GOT3 (cell line): ENCODE data around the gene CHD1.

ENCODE experiments used
- DNase-seq: peaks from one replicate; lab custom pipeline; 2025; ENCODE audit warnings: mixed read lengths; lab: John Stamatoyannopoulos, UW

The CHD1 gene

DNA sequence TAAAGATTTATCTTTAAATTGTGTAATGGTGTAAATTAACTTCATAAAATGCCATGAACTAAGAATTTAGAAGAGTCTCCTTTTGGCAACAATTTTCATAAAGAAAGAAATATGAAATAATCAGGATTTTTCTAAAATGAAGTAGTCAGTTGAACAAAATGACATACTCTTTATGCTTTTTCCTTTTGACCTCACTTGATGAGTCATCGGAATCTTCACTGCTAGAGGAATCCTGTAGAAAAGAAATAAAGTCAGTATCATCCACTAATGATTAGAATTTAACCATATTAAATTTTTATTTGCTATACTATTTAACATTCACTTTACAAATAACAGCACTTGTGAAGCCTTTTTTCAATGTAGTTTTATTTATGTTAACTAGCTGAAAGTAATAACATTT is 26.1 kb downstream of the CHD1 start:
- DNase-seq = no peak

DNA sequence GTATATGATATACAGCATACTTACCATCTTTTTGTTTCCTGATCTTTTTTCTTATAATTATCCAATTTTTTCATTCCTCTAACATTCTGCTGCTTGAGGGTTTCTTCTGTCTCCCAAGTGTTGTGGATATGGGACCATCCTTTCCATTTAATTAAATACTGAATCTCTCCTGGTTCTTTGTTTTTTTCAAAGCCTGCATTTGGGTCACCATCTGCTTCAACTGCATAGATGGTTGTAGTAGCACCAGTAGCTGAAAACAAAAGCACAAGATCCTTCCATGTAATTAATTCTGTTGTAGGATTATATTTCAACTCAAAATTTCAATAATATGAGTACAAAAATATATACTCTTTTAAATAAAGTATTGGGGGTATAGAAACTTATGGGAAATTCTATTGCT is 29.4 kb downstream of the CHD1 start:
- DNase-seq = no peak

DNA sequence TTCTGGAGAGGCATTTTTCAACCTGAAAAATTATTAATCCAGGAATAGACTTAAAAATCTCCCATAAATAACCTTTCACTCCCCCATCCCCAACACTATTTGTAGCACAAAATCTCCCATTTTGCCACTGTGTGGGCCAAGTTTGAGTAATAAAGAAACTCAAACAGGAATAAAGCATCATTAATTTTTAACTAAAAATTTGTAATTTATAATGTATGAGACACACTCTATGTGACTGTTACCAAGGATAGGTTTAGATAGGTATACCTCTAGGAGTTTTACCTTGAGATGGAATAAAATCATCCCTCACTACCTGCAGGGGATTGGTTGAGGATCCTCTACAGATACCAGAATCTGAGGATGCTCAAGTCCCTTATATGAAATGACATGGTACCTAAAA is 30.1 kb downstream of the CHD1 start:
- no peak for DNase-seq

DNA sequence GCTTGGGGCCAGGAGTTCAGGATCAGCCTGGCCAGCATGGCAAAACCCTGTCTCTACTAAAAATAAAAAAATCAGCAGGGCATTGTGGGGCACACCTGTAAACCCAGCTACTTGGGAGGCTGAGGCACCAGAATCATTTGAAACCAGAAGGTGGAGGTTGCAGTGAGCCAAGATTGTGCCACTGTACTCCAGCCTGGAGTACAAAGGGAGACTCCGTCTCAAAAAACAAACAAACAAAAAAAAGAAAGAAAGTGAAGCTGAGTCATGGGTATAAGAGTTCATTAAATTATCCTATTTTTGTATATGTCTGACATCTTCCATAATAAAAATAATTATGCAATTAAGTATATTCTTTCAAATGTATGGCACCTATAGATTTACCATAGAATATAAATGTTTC is 37.2 kb downstream of the CHD1 start:
- DNase-seq = no peak

DNA sequence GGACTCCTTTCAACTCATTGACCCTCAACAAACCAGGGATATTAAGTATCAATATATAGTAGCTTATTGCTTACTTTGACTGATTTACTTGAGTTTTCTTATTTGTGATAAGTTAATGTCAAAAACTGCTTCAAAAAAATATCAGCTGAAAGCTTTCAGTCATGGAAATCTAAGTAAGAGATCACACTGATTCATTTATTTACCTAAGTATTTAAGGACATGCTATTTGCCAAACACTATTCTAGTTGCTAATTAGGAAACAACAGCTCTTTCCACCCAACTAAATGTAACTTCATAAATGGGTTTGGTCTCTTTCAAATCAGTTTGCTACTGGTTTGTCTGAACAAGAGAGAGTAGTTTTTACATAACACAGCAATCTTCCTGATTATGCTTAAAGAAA is 48.2 kb downstream of the CHD1 start:
- DNase-seq = no peak

DNA sequence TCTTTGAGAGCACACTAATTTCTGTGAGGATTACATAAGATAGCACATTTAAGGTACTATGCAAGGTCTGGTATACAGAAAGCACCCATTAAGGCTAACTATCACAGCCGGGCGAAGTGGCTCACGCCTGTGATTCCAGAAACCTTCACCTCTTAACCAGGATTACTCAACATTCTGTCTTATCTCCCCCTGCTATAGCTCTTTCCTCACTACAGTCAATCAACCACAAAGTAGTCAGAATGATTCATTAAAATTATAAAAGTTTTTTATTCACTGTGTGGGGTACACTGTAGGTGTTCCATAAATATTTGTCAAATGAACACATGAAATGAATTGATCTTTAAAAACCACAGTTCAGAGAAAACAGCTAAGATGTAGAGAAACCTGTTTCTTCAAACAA is 48.7 kb downstream of the CHD1 start:
- no peak for DNase-seq

DNA sequence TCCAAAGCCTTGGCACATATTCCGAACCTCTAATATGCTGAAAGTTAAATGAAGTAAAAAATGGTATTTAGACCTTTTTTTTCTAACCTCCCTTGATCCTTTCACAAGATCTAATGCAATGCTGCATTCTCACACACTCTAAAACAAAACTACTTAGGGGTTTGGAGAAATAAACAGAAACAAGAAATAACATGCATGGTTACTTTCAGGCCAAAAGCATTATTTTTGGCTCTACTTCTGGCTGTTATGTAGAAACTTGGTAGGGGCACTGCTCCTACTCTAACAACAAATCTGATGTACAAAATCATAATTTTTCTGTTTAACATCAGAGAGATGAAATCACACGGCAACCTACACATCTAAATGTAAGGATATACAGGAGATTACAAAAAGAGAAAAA is 51.2 kb downstream of the CHD1 start:
- no peak for DNase-seq

DNA sequence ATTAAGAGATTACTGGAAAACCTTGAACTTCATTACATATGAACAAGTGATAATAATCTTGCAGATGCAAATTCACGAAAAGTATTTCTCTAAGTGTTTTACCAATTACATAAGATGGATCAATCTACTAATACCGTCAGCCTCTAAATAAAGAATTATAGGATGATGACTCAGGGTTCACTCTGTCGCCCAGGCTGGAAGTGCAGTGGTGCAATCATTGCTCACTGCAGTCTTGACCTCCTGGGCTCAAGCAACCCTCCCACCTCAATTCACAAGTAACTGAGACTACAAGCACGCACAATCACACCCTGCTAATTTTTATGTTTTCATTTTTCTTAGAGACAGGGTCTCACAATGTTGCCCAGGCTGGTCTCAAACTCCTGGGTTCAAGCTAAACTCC is 56.1 kb downstream of the CHD1 start:
- DNase-seq = no peak

DNA sequence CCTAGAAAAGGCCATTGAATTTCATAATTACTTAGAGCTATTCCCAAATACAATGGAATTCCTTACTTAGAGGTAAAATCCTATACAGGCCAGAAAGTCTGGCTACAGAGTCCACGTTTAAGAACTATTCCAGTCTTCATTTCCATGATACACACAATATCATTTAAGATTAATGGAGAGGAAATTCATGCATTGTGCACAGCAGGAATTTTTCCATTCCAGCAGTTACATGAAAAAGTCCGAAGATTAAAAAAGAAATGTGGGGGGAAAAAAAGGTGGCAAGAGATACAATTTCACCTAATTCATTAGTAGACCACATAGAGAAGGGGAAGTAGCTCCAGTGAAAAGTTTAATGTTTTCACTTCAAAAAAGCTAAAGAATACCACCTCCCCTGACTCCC is 63.1 kb downstream of the CHD1 start:
- no peak for DNase-seq

DNA sequence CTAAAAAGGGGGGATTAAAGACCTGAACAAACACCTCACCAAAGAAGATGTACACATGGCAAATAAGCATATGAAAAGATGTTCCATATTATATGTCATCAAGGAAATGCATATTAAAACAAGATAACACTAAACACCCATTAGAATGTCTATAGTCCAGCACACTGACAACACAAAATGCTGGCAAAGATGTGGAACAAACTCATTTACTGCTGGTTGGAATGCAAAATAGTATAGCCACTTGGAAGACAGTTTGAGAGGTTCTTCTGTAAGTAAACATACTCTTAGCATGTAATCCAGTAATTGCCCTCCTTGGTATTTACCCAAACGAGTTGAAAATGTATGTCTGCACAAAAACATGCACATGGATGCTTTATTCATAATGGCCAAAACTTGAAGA is 81.8 kb downstream of the CHD1 start:
- no peak for DNase-seq

DNA sequence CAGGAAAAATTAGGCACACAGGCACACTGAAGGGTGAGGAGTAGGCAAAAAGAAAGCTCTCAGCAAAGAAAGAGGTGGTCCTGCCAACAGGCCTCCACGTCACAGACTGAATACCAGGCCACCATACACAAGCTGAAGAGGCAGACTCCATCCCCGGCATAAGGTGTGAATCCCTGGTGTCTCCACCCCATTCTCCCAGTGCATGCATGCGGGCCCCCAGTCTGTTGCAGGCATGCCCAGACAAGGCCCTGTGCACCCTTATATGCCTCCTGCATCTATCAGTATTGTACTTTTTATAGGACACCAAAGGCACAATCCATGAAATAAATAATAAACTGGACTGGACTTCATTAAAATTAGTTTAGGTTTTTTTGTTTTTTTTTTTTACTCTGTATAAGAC is 82.3 kb downstream of the CHD1 start:
- DNase-seq = no peak

DNA sequence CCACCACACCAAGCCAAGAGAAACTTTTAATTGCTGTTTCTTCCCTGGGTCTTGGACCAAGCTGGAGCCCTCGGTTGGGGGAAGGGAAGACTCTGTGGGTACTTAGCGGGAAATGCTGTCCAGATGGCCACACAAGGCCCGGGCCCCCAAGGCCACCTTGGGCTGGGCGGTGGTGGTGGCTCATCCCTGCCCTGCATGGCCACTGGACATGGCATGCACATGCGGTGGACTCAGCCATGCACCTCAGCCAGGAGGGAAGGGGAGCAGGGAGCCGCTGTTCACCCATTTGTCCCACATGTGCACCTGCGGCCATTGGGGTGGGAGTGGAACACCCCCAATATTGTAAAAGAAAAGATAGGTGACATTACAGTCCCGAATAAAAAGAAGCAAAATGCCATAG is 82.9 kb downstream of the CHD1 start:
- no peak for DNase-seq

DNA sequence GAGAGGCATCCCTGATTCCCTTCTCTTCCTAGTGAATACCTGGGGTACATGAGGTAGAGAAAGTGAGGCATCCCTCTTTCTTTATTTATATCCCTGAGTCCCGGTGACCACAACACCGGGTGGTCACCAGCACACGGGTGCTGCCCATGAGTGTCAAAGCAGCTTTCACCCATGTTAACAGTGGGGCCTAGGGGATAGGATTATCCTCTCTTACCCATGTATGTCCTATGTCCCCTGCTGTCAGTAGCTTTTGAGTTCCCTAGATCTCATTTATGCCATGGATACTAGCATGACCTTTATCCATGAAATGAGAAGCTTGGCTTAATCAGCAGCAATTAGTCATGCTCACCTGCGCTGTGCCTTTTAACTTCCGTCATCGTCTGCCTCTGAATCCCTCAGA is 83.9 kb downstream of the CHD1 start:
- no peak for DNase-seq

DNA sequence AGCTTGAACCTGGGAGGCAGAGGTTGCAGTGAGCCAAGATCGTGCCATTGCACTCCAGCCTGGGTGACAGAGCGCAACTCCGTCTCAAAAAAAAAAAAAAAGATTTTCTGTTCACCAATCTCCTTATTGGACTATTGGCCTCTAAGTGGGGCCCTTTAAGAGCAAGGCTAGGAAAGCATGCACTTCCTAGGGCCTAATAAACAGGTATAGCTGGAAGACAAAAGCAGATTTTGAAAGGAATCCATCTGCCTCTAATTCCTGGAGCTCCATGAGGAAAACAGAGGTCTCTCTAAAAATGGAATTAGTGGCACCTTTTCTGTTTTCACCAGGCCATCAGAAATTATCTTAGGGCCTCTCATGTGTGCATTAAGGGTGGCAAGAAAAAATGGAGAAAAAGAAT is 85.3 kb downstream of the CHD1 start:
- no peak for DNase-seq

DNA sequence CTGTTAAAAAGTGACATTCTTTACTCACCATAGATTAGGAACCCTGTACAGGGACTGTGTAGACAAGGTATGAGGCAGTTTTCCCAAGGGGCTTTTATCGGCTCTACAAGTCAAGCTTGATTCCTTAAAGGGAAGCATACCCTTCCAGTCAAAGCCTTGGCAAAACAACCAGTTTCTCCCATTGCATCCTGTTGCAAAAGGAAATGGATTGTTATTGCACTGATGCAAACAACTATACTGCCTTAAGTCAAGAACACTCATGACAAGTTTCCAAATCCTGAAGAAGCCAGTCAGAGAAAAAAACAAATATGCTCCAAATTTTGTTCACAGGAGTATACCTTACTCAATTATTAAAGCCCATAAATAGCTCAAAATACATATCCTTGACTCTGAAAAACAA is 87.9 kb downstream of the CHD1 start:
- DNase-seq = no peak

DNA sequence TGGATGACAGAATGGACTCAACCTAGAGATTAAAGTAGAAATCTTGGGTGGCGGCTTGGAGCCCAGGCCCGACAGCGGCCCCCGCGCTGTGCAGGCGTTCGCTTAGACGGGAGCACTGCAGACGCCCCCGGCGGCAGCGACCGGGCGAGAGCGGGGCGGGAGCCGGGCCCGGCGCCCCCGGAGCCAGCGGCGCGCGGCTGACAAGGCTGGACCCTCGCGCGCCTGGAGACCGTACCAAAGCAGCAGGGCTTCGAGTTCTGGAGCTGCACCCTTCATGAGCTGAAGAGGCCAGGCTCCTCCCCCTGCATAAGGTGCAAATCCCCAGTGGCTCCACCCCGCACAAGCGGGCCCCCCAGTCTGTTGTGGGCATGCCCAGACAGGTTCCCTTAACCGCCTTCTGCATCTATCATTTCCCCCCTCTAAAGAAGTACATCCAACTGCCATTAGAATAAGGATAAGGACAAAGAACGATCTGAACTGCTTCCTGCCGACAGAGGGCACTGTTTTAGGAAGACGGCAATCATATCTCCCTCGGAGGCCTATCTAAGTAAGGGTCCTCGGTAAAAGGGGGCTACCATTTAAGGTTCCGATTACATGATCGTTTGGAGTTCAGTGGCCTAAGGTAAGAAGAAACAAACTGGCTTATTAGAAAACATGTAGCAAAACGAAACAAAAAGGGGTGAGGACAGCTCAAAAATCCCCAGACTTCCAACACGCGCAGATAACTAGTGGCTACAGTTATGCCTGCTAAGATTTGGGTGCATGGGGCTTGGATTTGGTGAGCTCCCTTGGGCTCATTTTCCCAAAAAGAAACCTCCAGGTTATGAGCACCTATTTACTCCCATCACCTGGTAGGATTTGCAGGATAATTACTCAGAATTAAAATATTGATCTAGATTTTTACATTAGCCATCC is 89.1 kb downstream of the CHD1 start:
- DNase-seq = no peak

DNA sequence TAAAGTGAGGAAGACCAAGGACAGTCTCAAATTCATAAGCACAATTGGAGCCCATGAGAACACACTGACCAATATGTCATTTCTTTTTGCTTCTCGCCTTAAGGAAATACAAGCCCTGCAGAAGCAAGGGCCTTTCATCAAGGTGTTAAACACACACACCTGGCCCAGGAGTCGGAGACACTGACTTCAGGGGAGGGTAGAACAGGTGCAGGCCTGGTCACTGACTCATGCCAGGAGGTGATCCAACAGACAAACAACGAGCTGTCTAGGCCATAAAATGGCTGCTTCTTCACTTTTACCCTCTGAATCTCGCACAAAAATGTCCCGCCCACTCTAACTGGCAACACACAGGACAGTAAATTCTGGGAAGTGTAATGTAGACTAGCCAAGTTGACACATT is 92.6 kb downstream of the CHD1 start:
- no peak for DNase-seq

DNA sequence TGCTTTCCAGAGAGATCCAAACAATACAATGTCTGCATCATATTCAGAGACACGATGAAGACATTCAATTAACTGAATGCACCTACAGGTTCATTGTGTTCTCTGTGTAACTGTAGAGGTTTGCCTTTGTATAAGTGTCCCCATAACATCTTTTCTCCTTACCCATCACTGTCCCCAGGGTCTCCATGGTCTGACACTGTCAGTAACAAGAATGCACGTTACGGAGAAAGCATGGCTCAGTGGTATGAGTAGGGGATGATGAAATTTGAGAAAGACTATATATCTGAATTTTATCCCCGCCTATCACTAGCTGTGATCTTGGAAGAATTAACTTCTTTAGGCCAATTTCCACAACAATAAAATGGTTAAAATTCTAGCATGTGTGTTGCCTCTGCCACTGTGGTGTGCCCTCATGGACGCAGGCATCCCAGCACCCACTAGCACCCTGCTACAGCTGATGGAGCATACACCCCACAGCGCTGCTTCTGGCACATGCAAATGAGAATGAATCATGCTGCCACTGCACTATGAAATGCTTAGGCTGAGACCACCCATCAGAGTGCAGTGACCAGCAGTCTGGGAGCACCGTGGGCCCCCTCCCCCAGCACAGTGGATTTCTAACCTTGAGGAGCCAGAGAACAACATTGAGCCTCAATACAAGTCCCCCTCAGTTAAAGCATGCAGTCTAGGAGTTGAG is 101.1 kb downstream of the CHD1 start:
- DNase-seq = no peak

DNA sequence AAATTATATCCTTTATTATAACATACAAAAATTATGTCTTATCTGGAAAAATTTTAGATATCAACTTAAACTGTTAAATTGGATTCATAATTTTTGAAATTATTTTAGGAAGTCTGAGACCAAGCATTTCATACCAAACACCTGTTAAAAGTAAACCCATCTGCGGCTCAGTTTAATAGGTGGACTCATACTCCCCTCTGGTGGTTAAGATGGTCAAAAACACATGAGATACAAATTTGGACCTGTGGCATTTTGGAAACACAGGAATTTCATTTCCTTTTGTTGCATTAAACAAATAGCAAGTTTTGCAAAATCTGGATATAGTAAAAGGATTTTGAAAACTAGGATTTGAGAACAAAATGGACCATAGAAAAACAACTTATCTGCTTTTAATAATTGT is 101.6 kb downstream of the CHD1 start:
- no peak for DNase-seq

DNA sequence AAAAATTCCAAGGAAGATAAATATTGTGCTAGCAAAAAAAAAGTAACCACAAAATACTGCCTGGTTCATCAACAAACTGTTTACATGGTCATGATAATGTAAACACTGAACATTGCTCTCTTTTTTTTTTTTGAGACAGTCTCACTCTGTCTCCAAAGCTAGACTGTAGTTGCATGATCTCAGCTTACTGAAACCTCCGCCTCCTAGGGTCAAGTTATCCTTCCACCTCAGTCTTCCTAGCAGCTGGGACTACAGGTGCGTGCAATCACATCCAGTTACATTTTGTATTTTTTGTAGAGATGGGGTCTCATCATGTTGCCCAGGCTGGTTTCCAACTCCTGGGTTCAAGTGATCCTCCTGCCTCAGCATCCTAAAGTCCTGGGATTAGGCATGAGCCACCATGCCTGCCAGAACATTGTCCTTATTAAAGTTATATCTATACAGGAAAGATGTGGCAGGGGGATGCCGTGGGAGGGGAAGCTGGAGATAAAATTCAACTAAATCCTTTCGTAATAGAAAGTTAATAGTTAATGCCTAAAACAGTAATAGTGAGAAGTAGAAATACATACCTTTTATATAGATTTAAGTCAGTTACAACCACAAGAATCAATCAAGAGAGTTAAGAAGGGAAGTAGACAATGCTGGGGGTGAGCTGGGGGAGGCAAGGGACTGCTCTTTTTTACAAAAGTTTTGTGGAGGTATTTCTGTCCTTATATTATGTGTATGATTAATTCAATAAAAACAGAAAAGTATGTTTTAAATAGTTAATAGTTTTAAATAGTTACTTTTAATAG is 103.0 kb downstream of the CHD1 start:
- no peak for DNase-seq

DNA sequence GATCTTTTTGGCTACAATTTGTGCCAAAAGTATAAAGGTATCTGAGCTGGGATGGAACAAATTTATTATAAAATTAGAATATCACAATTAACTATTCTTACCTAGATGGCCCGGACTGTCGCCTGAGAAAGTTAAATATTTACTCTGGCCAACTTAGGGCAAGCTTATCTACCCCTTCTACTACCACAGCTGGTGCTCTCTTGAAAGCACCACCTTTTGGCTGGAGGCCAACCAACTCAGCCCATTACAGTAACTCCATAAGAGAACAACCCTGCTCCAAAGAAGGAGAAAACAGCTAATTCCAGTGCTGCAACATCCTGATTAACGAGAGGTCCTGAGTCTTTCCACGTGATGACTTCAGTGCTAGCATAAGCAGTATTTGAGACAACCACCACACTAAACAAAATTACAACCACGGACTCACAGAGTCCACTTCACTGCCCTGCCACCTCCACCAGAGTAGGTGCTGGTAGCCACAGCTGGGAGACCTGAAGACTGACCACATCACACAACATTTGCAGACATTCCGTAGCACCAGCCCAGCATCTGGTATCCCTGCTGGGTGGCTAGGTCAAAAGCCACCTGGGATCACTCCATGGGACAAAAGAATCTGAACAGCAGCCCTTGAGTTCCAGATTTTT is 112.1 kb downstream of the CHD1 start:
- no peak for DNase-seq

DNA sequence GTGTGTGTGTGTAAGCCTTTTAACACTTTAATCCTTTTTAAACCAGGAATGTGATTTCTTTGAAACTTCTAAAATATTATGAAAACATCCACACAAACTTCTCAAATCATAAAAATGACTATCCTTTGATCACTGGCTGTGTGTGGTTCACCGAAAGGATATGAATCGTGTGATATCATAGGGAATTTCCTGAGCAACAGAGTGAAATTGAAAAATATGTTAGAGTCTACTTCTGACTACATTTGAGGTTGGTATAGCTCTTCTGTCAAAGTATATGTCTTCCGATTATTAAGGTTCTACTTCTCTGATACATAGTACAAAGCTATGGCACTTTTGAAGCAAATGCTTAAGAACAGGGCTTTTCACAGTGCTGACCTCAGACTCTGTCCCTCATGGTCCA is 115.1 kb downstream of the CHD1 start:
- no peak for DNase-seq
